H1 (cell line): ENCODE measurements around the gene PLSCR3. TPM values are rescaled to one million over a fixed set of nuclear protein-coding genes. Genes with fewer than 3 reads are reported as not detected.

Source experiments
- POLR2AphosphoS5 ChIP-seq: IDR thresholded peaks from 2 replicates; pipeline ENCODE4 v1.6.1; 2011; ENCODE audit warnings: low read depth, low read length
- polyA plus RNA-seq, 7 experiments: library from polyadenylated mRNA; depleted of rRNA in 3 of 7; stranded (reverse) in 5 of 7; unstranded in 2 of 7; fragments of >200 nt in 5 of 7; fragments of 200-250 nt in 2 of 7; gene quantifications; 1 replicate in 5 of 7; 2 replicates in 1 of 7; 4 replicates in 1 of 7; pipeline versions ENCODE4 v1.2.1 to v1.2.3, GENCODE V29; 2011 to 2013; ENCODE audit warnings: missing spikeins in 2 of 7, mixed read lengths in 2 of 7
- total RNA-seq: library from RNA; stranded (reverse); fragmentation: NEBNext Ultra II Directional; extraction: Animal tissue kit (Norgen Biotek cat#: 25700); gene quantifications from 2 replicates; pipeline ENCODE4 v1.2.1, GENCODE V29; 2021
- TF ChIP-seq, protein P1 (sequence below): IDR thresholded peaks from 2 replicates; pipeline ENCODE4 v1.6.1; 2011; ENCODE audit warnings: low read depth, mild to moderate bottlenecking, low read length; ENCODE audit not compliant: insufficient read depth

PLSCR3 gene
- total and polyA plus RNA-seq, 2 of the 8 experiments (the other 6 are each of a cell fraction or from before 2014, with no cell fraction given), result 36.1 to 38.7 TPM

GRCh38 chr17:7435676-7436555 is 41.6 kb upstream of the PLSCR3 start (continued):
- TF ChIP-seq, protein P1, sequence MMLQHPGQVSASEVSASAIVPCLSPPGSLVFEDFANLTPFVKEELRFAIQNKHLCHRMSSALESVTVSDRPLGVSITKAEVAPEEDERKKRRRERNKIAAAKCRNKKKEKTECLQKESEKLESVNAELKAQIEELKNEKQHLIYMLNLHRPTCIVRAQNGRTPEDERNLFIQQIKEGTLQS, result no peak
- peak; percentile 53 for TF ChIP-seq POLR2AphosphoS5
